GM21515 (cell line): ENCODE measurements around the gene GCAT.
A peak's percentile ranks its signal among the peaks of the same experiment; 100 is the strongest.

Experiments
- ATAC-seq: cut with Tn5 transposase; IDR thresholded peaks from one replicate; pipeline ENCODE4 v1.9.1; 2021; ENCODE audit not compliant: unreplicated experiment

Gene GCAT

GRCh38 chr22:37842015-37842793 lies 34.5 kb downstream of the GCAT start:
- ATAC-seq: no peak

GRCh38 chr22:37843741-37844089 lies 36.0 kb downstream of the GCAT start:
- peak; percentile 44 for ATAC-seq

GRCh38 chr22:37844904-37845329 lies 37.2 kb downstream of the GCAT start:
- no peak for ATAC-seq

- ATAC-seq: no peak
Measured at GRCh38 chr22:37846433-37846832, 38.7 kb downstream of the GCAT start.

GRCh38 chr22:37848587-37849088 lies 40.9 kb downstream of the GCAT start:
- no peak for ATAC-seq

GRCh38 chr22:37849089-37849751 lies 41.5 kb downstream of the GCAT start, which contains the start of gene EIF3L:
EIF3L (plus strand) TSS chr22:37849419; CDS start chr22:37849450, 31 bp downstream.
- peak; percentile 57 for ATAC-seq

GRCh38 chr22:37850801-37851200 lies 43.1 kb downstream of the GCAT start:
- no peak for ATAC-seq

GRCh38 chr22:37852418-37852817 lies 44.7 kb downstream of the GCAT start:
- no peak for ATAC-seq

- no peak for ATAC-seq
Measured at GRCh38 chr22:37854946-37855345, 47.2 kb downstream of the GCAT start.

- no peak for ATAC-seq
Measured at GRCh38 chr22:37855462-37855861, 47.7 kb downstream of the GCAT start.

GRCh38 chr22:37860796-37861421 lies 53.2 kb downstream of the GCAT start:
- ATAC-seq: no peak

- no peak for ATAC-seq
Measured at GRCh38 chr22:37862570-37863325, 55.0 kb downstream of the GCAT start.

- no peak for ATAC-seq
Measured at GRCh38 chr22:37865510-37865909, 57.8 kb downstream of the GCAT start.
